NCI-H146 (cell line): ENCODE data around the gene INSC.

Source experiments
- DNase-seq: peaks from one replicate; lab custom pipeline; 2025; lab: John Stamatoyannopoulos, UW

The INSC gene

DNA sequence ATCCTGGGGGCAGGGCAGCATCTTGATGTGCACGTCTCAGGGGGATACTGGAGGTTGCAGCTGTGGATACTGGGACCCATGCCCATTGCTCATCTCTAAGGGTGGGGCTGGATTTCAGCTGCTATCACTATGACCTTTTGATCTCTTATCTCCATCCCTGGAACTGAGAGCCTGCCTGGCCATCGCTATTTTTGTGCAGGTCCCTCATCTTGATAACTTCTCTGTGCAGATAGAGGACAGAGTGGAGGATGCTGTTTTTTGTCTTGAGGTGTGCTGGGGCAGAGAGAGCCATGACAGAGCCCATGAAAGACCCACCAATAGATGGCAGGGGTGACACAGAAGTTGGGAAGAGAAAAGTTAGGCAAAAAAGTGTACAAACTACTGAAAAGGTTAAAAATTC lies 5.1 kb upstream of the INSC start:
- no peak for DNase-seq

DNA sequence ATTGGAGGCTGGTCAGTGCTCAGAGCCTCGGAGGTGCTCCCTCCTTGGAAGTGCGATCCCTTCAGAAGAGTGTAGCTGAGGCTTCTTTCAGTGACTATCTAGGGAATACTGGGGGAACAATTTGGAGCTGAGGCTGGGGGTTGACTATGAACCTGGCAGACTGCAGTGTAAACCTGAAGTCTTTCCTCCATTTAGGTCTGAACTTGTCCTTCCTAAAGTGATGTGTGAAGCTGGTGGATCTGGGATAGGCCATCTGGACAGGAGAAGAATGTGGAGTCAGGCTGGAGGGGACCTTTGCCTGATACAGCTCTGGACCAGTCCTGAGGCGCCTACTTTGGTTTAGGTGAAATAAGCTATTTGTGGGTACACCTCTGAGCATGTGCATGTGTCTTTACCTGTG lies 3.5 kb upstream of the INSC start:
- DNase-seq: no peak

DNA sequence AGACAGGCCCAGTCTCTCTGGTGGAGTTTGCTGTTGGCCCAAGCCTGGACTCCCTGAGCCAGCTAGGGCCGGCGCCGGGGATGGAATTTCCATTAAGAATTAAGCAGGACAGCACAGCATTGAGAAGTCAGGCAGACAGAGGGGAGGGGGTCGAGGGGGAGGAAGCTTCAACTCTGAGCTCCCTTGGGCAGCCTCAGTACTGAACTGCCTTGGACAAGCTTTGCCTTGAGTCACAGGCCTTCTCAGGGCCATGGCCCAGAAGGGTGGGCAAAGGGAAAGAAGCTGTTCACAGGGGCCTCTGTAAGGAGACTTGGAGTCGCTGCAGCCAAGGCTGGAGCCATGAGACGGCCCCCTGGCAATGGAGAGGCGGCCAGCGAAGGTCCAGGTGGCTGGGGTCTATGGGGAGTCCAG lies 2.6 kb upstream of the INSC start:
- DNase-seq: no peak

DNA sequence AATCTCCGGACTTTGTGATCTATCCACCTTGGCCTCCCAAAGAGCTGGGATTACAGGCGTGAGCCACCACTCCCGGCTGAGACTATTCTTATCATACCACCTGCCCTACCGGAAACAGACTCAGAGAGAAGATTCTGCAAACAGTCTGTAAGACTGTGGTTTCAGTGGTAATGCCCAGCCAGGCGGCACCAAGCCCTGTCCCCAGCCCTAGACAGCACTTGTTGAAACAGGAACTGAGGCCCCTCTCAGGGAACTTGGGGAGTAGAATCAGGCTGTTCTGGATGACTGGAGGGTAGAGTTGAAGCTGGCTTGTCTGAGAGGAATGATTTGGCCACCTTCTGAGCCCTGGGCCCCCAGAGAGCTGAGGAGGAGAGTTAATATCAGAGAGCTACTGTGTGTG lies 1.3 kb upstream of the INSC start:
- no peak for DNase-seq

DNA sequence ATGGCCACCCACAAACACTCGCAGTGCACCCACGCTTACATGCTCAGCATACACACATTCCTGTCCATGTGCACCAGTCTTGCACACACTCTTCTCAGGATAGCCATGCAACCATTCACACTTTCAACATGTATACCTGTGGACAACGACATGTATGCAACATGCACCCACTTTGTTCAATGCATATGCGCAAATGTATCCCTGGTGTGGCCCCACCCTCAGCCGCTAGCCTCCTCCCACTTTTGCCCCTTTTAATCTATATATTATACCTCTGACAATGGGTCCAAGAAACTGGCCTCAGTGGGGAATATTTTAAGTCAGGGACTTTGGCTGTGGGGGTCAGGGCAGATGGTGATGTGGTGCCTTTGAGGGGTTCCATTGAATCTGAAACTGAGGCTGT lies 963 bp downstream of the INSC start:
- DNase-seq: no peak

DNA sequence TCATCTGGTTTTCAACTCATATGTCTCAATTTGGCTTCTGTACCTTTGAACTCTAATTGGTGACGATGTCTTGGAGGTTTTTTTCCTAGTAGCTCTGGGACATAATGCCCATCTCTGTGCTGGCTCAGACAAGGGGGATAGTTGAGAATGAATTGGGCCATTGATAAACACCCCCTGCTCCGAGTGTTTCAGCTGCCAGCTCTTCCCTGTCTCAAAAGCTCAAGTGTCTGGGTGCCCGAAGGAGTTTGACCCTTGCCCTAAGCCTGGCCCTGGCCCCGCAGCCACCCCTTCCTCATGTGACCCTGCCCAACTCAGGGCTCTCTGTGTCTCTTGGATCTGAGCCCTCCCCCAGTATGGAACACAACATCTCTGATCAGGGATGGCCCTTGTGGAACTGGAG lies 3.0 kb downstream of the INSC start:
- DNase-seq: no peak

DNA sequence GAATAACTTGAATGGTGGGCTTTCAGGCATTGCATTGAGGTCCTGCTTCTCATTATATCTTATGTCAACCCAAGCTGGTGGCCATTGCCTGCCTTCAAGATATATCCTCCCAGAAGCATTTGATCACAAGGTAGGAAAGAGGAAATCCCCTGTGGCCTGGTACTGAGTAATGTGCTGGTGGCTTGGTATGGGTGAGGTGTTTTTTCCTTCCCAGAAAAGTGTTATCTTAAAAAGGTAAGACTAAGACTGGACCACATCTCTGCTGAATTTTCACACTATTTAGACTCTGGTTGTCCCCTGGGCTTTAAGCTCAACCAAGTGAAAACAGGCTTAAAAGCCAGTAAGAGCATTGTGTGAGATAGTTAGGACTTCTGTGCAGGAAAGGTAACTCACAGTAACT lies 3.7 kb downstream of the INSC start:
- no peak for DNase-seq

DNA sequence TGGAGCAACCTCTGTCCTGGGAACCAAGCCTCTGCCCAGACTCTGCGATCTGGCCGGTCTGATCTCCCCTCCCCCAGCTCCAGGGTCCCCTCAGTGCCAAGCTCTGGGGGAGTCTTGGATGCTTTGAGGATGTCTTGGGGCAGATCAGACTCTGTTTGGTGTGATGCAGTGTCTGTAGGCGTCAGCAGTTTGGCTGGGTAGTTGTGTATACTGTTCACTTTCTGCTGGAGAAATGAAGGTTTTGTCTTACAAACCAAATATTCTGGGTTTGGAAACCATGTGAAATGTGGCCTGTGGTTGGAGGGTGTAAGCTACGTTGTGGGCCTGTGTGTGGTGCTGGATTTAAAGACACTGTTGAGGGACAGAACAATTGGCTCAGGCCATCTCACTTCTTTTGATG lies 4.6 kb downstream of the INSC start:
- DNase-seq: no peak

DNA sequence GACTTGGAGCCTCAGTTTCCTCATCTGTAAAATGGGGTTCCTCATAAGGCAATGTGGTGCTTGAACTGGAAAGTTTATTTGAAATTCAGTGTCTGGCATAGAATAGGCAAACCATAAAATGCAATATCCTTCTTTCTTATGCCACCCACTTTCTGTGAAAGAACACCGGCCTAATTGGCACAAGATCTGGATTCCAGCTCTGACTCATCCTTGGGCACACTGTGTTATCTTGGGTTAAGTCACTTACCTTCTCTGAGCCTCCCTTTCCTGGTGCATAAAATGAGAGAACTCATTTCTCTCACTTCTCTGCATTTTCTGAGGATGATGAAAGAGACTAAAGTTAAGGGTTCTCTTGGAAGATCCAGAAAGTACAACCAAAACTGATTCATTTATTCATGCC lies 5.1 kb downstream of the INSC start:
- DNase-seq: no peak

DNA sequence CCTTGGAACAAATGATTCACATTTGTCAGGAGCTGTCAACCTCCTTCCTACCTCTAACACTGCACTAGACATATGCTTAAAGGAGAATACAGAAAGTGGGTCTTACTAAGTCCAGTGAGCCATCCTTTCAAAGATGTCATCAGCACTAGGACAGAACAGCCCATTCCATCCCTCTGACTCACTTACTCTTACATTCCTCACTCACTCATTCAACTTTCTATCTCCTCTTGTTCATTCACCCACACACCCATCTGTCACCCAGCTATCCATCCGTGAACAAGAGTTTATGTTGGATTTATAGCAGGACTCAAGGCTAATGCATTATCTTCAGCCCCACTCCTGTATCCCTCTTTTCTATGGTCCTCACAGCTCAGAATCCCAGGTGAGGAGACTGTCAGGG lies 9.1 kb downstream of the INSC start:
- DNase-seq: no peak

DNA sequence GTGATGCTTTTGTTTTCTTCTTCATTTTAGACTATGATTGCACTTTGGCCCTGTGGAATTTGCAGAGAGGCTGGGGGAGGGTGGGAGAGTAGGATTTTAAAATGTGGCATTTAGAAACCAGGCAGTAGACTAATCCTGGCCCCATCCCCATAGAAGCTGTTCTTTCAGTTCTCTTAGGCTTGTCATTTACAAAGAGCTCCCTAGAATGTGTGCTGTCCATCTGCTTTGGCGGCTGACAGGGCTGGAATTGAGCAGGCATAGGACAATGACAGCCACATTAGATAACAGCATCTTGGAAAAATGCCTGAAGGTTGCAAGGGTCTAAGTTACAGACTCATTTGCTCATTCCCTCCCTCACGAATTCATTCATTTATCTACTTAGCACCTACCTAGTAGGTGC lies 9.8 kb downstream of the INSC start:
- no peak for DNase-seq

DNA sequence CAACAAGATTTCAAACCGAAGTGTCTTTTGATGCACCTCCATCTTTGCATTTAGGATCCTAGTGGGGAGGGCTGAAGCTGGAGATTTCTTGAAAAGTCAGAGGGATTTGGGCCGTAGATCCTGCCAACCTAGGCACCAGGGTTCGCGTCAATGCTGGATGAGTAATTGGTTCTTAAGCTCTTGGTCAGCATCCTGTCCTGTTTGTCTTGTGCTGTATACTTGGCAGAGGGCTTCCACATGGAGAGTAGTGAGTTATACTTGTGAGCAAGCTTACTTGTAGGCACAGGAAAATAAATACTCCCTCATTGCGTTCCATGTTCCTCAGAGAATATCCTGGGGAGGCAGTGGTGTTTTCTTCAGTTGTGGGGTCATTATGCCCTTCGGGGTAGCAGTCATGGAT lies 12.6 kb downstream of the INSC start:
- DNase-seq: no peak

DNA sequence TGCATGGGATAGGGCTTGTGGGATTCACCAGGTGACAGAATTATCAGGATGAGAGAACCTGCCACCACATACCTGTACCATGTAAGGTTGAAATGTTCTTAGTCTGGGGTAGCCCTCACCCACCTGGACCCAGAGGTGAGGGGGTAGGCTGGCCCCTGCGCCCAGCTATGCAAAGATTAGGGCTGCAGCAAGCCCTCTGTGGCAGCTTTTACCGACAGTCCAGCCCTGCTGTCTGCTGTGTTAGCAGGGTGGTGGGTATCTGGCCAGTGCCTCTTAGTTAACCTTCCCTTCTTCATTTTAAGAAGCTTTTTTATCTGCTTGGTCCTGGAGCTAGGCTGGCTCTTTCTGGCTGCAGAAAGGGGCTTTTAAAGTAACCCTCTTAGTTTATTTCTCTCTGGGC lies 13.9 kb downstream of the INSC start:
- no peak for DNase-seq

DNA sequence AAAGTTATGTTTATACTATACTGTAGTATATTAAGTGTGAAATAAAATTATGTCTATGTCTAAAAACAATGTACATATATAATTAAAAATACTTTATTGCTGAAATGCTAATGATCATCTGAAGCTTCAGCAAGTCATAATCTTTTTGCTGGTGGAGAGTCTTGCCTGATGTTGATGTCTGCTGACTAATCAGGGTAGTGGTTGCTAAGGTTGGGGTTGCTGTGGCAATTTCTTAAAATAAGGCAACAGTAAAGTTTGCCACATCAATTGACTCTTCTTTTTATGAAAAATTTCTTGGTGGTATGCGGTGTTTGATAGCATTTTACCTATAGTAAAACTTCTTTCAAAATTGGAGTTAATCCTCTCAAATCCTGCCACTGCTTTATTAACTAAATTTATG lies 21.4 kb downstream of the INSC start:
- DNase-seq: no peak

DNA sequence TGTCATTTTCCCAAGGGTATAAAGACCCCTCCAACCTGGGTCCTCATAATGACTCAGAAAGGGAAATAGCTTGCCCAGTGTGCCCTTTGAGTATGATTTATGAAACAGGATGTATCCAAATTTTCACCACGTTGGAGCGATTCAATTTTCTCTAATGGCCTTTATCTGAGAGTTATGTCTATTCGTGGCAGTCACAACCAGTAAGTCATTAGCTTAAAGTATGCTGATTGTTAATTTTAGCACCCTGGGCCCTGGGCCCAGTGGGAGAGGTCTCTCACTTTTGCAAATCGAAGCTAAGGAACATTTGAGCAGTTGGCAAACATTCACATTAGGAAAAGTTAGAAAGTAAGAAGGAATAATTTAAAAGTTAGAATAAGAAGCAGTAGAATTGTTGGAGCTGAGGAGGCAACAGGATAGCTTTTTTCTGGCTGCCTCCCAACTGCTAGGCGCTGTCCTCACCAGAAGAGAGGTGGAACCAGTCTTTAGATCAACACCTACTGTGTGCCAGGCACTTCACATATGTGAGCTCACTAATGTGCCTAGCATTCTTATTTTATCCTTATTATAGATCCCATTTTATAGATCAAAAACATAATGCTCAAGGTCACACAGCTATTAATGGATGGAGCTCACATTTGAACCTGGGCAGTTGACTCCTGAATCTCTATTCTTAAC lies 24.5 kb downstream of the INSC start:
- DNase-seq: no peak

DNA sequence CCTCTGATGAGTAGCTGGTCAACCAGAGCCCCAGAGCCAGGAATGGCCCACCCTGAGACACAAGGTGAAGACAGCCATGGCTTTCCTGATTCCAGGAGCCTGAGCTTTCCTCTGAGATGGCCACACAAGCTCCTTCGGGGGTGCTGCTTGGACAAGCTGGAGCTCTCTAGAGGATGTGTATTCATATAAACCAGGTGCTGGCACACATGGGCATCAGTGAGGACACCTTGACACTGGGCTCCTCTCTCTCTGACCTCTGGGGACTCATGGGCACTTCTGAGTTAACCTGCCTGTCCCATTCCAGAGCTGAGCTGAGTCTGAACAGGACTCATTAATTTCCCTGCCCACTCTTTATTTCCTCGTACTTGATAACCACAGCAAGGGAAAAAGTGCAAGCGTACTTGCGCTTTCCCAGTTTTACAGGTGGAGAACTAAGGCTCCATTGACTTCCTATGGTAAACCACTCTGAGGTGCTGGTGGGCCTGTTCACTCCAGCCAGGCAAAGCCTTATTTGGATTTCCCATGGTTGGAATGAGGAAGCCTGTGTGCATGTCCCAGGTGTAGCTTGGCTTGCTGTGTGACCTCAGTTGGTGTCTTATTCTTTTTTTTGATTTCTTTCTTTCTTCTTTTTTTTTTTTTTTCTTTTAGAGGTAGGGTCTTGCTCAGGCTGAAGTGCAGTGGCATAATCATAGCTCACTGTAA lies 25.4 kb downstream of the INSC start:
- DNase-seq: no peak

DNA sequence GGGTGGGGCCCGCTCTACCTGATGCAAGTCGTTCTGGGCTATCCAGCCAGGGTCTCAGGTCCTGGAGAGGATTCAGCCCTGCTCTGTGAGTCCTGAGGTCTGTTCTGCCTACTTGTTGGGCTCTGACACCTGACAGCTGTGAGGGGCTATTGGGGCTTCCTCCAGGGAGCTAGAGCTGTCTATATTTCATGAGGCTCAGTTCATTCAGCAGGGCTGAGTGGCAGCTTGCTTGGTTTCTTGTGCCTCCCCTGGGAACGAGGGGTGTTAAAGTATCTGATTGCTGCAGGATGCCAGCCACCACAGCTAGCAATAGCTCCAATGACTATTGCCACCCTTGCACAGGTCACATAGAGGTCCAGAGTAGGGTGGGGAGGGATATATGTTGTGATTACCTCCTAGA lies 26.7 kb downstream of the INSC start:
- no peak for DNase-seq

DNA sequence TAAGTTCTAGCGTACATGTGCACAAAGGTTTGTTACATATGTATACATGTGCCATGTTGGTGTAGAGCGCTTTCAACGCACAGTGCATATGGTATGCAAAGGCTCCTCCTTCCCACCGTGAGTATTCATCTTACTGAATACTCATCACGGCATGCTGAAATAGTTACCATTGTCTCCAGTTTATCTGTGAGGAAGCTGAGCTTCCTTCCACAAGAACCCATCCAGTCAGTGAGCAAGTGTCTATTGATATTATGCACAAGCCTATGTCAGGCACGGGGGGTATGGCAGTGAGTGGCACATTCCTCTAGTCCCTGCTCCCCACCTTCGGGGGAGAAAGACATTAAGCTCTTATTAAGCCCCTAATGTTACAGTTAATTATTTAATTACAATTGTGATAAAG lies 28.1 kb downstream of the INSC start:
- DNase-seq: no peak

DNA sequence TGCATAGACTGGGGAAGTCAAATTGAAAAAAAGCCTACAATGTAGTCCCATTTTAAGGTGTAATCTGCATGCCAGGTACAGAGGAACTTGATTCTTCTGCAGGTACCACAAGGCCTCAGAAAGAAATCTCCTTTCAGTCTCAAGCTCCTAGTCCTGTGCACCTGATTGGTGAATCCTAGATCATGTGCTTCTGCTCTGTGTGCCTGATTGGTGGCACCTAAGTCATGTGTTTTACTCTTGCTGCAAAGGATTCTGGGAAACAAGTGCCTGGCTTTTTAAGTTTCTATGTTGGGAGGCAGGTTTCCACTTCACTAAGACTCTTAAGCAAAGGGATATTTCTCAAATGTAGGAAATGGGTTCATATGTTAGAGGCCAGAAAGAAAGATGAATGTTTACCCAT lies 29.1 kb downstream of the INSC start:
- no peak for DNase-seq

DNA sequence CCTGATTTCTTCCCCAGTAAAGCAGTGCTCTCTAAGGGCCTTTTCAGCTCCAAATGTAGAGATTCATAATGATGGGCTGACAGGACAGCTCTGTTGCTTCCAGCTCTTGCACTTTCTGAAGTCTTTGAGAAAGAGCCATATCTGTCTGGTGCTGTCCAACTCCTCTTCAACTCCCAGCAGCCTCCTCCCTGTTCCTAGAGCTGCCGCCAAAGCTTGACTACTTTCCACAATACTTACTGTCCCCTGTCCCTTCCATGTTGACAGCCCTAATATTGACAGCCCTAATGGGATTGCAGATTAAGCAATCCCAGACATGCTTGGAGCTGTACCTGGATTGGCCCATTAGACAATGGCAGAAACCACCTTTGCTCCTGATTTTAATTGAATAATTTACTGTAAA lies 29.6 kb downstream of the INSC start:
- no peak for DNase-seq

DNA sequence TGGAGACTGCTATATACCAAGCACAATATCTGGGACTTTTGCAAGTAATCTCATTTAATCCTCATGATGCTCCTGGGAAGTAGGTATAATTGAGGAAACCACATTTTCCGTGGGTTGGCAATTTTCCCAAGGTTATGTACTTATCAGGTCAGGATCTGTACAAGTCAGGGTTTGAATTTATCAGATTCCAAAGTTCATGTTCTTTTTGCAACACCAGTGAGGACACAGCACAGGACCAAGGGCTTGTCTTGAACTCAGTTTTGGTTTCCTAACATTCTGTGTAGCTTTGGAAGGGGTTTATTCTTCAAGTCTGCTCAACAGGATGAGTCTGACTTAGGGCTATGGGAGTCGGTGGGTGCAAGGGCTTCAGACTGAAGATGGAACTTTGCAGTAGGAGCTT lies 30.4 kb downstream of the INSC start:
- DNase-seq: no peak

DNA sequence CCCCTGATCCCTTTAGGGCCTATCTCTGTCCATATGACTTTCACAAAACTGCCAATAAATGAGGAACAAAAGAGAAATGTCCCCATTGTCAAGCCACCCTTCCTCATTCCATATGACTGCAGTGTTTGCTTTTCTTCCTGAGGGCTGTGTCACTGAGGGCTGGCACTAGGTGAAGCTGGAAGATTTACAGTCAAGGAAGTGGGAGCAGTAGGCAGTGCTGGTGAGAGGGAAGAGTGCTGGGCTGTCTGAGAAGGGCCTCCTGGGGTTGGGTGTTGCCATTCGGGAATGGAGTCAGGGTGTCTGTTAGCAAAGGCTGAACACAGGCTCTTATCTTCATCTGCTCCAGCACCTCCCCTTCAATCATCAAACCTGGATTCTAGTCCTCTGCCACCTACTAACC lies 30.9 kb downstream of the INSC start:
- no peak for DNase-seq

DNA sequence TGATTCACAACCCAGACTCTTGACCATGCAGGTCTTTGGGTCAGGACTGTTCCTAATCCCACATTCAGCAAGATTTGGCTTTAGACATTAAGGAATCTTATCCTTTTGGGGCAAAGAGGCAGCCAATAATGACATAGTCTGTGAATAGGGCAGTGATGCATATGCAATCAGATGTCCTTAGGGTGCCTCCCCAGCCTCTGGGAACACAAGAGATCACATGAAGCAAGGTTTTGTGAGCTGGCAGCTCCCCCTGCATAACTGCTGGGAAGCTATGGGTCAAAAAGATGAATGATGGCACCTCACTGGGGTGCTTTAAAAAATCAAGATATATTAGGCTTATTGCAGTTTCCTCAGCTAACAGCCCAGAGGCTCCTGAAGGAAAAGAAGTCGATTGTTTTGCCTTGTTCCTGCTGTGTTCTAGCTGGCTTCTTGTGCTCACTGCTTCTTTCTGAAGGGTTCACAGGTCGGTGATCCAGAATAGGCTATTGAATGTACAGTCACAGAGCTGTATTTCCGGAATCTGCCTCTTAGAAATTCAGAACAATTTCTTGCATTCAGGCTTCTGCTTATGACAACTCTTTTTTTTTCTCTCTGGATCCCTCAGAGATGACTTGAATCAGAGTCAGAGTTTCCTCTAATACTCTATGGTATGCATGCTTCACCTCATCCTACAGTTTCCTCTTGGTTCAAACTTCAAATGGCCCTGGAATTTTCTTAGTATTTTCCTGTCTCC lies 31.7 kb downstream of the INSC start:
- DNase-seq: no peak

DNA sequence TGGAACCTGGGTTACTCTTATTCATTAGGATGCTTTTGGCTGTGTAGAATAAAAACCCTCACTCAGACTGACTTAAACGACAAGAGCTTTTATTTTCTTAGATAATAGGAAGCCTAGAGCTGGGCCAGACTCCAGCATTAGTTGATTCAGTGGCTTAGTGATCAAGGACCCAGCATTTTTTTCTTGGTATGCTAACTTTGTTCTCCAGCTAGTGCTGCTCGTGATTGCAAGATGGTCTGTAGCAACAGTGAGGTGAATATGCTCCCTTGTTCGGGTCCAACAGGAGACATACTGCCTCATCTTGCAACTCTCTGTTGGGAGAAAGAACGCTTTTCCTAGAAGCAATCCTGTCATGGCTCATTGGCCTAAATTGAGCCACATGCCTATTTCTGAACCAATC lies 33.4 kb downstream of the INSC start:
- DNase-seq: no peak
